Neural progenitor cell (in vitro differentiated cells): ENCODE data around the gene PITPNB.

Source experiments
- EZH2 ChIP-seq: fragments of 200-600 bp; sonication (generic); IDR thresholded peaks from 2 replicates; pipeline ENCODE4 v1.6.1; 2017; ENCODE audit warnings: antibody characterized with exemption, mild to moderate bottlenecking, moderate library complexity
- TF ChIP-seq, protein P1 (sequence below): fragments of 200-600 bp; sonication (generic); IDR thresholded peaks from 2 replicates; pipeline ENCODE4 v1.5.1; 2017; ENCODE audit warnings: antibody characterized with exemption, mild to moderate bottlenecking

DNA sequence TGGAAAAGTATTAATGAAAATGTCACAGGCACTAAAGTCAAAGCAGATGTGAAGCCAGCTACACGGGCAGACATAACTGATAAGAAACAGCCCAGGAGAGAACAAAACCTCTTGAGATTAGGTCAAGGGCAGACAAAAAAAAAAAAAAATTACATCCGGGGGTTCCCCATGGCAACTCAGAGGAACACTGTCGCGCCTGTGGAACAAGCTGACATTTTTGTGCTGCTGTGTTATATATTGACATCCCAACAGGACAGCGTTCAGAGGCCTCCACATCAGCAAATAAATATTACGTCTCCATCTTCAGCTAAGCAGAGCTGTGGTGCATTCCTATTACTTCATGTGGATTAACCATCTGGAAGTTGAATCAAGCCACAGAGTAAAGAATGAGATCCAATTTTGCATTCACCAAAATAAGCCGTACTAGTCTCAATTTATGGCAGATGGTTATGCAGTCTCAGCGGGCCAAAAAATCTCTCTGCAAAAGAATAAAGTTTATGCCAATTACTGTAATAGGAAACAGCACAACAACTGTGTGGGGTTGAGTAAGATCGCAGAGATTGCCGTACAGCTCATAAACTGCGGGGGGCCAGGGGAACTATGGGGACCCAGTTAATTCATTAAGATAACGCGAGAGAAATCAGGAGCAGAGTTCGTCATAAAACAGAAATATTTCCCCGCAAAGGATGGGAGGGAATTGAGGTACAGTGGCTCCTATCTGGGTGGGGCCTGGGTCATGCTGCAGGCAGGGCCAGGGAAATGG is 76.2 kb downstream of the PITPNB start:
- TF ChIP-seq, protein P1, sequence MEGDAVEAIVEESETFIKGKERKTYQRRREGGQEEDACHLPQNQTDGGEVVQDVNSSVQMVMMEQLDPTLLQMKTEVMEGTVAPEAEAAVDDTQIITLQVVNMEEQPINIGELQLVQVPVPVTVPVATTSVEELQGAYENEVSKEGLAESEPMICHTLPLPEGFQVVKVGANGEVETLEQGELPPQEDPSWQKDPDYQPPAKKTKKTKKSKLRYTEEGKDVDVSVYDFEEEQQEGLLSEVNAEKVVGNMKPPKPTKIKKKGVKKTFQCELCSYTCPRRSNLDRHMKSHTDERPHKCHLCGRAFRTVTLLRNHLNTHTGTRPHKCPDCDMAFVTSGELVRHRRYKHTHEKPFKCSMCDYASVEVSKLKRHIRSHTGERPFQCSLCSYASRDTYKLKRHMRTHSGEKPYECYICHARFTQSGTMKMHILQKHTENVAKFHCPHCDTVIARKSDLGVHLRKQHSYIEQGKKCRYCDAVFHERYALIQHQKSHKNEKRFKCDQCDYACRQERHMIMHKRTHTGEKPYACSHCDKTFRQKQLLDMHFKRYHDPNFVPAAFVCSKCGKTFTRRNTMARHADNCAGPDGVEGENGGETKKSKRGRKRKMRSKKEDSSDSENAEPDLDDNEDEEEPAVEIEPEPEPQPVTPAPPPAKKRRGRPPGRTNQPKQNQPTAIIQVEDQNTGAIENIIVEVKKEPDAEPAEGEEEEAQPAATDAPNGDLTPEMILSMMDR, result no peak
- TF ChIP-seq EZH2, result no peak
